Naive B cell (primary cell): ENCODE data around the gene CSNK1A1. TPM values are rescaled to one million over a fixed set of nuclear protein-coding genes. Genes with fewer than 3 reads are reported as not detected.
A peak's percentile ranks its signal among the peaks of the same experiment; 100 is the strongest.

Experiments
- ATAC-seq, 2 donors: fragments of 150-1000 bp; cut with Tn5 transposase; 2 replicates each; pipeline ENCODE4 v1.10.0; 2021; ENCODE audit warnings: low read depth in 2 of 2, mild to moderate bottlenecking in 2 of 2, moderate library complexity in 2 of 2
- DNase-seq: peaks from one replicate; pipeline ENCODE4 v3.0.0; 2022
- H3K27ac Mint-ChIP-seq, 6 donors: one replicate each; pipeline ENCODE4 v1.8.0; 2020 to 2022; ENCODE audit warnings: mild to moderate bottlenecking in 6 of 6, mixed read lengths in 6 of 6, moderate library complexity in 5 of 6, inconsistent platforms in 2 of 6
- H3K27me3 Mint-ChIP-seq, 3 donors: one replicate each; pipeline ENCODE4 v1.8.0; 2021 to 2022; ENCODE audit warnings: mixed read lengths in 3 of 3, mild to moderate bottlenecking in 1 of 3
- H3K36me3 Mint-ChIP-seq, 2 donors: one replicate each; pipeline ENCODE4 v1.8.0; 2020 to 2022; ENCODE audit warnings: mixed read lengths in 2 of 2, inconsistent platforms in 1 of 2, mild to moderate bottlenecking in 1 of 2
- H3K4me1 Mint-ChIP-seq, 3 donors: one replicate each; pipeline ENCODE4 v1.8.0; 2020 to 2022; ENCODE audit warnings: mixed read lengths in 3 of 3, inconsistent platforms in 1 of 3, mild to moderate bottlenecking in 1 of 3, moderate library complexity in 1 of 3
- H3K4me3 Mint-ChIP-seq, 8 donors: one replicate each; pipeline ENCODE4 v1.8.0; 2020 to 2022; ENCODE audit warnings: mild to moderate bottlenecking in 8 of 8, mixed read lengths in 8 of 8, moderate library complexity in 8 of 8, inconsistent platforms in 2 of 8
- H3K9me3 Mint-ChIP-seq, 7 donors: one replicate each; pipeline ENCODE4 v1.8.0; 2020 to 2022; ENCODE audit warnings: mixed read lengths in 7 of 7, mild to moderate bottlenecking in 5 of 7, inconsistent platforms in 2 of 7, moderate library complexity in 1 of 7
- polyA plus RNA-seq, 6 donors: library from polyadenylated mRNA; unstranded; fragments of 300-500 nt; fragmentation: Illumina TruSeq; gene quantifications; one replicate each; pipeline ENCODE4 v1.2.3, GENCODE V29; 2021; ENCODE audit warnings: low read depth in 6 of 6

The CSNK1A1 gene
- polyA plus RNA-seq, 6 donors from 2014 or later: 100 to 148 (median 129) TPM

GRCh38 chr5:149561848-149562247 is 10.6 kb upstream of the CSNK1A1 start:
- Mint-ChIP-seq H3K4me1 (no peaks in the 10 kb centered on the region), H3K27me3 (no peaks in the 10 kb centered on the region), H3K27ac (peak overlapping the region in 1 of 6 donors; percentile 57), H3K9me3 (no peaks in the 10 kb centered on the region), H3K36me3 (no peaks in the 10 kb centered on the region), H3K4me3 (no peak overlapping the region)
- no peak for DNase-seq
- ATAC-seq: no peak

- H3K4me1 Mint-ChIP-seq: no peaks in the 10 kb centered on the region
- no peak for ATAC-seq
- no peak overlapping the region for H3K27ac Mint-ChIP-seq
- no peaks in the 10 kb centered on the region for H3K27me3 Mint-ChIP-seq
- H3K9me3 Mint-ChIP-seq: no peaks in the 10 kb centered on the region
- no peak for DNase-seq
- H3K36me3 Mint-ChIP-seq: no peaks in the 10 kb centered on the region
- no peak overlapping the region for H3K4me3 Mint-ChIP-seq
Measured at GRCh38 chr5:149559706-149560105, 8.5 kb upstream of the CSNK1A1 start.

- Mint-ChIP-seq H3K36me3 (peaks cover 0 to 9% of the 10 kb centered on the region in 2 donors), H3K9me3 (no peaks in the 10 kb centered on the region), H3K4me3 (peak overlapping the region in 4 of 8 donors; percentile 9 to 64 (median 46)), H3K27me3 (no peaks in the 10 kb centered on the region), H3K27ac (peak overlapping the region in 1 of 6 donors; percentile 85), H3K4me1 (peaks cover 19 to 36% (median 23%) of the 10 kb centered on the region in 3 donors)
- ATAC-seq (no peak), DNase-seq (no peak)
Measured at GRCh38 chr5:149552553-149553160, 1.4 kb upstream of the CSNK1A1 start.

DNA sequence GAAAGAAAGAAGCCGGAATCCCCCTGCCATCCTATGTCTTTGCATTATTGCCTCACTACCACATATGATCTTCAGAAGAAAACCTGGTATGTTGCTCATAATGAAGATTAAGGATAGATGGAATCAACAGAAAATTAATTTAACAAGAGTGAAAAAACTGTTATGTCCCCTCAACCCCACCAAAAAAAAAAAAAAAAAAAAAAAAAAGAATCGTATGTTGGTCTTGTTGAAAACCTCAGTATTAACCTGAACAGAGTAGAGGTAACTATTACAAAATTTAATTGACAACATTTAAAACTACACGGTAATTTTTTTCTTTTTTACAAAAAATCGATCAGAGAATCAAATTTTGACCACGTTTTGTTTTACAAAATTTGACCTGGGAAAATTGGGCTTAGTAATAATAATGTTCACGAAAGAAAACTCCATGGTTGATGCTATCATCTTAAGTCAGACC is 827 bp upstream of the CSNK1A1 start:
- Mint-ChIP-seq H3K27ac (peak overlapping the region; percentile 98 to 99 (median 99)), H3K4me3 (peak overlapping the region; percentile 93 to 99 (median 96)), H3K27me3 (no peaks in the 10 kb centered on the region), H3K4me1 (peaks cover 21 to 40% (median 27%) of the 10 kb centered on the region in 3 donors), H3K9me3 (no peaks in the 10 kb centered on the region), H3K36me3 (peaks cover 0 to 9% of the 10 kb centered on the region in 2 donors)
- DNase-seq (no peak), ATAC-seq (no peak)

DNA sequence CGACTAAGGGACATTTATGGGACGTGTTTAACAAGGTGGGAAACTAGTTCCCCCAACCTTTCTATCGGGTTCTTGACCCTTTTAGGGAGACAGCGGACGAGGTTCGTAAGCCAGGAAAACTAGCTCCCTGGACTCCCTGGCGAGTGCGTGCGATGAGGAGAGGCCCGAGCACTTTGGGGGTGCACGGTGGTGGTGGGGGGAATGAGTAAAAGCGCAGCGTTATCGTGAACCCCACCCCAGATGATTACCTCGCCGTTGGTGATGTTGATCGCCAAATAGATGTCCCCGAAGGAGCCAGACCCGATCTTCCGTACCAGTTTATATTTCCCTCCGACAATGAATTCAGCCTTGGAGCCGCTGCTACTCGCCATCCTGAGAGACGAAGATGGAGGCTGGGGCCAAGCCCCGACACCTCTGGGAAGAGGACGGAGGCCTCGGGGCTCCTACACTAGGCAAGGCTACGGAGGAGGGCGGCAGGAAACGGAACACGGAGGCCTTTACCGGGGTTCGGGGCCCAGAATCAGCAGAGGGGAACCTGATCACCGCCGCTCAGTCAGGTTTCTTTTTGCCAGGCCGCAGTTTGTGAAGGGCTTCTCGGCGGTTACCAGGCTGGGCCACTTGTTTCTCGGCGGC is 529 bp downstream of the CSNK1A1 start:
- DNase-seq: no peak
- Mint-ChIP-seq H3K9me3 (no peaks in the 10 kb centered on the region), H3K27ac (peak overlapping the region; percentile 98 to 99 (median 99)), H3K4me1 (peaks cover 24 to 54% (median 39%) of the 10 kb centered on the region in 3 donors), H3K36me3 (peaks cover 0 to 12% of the 10 kb centered on the region in 2 donors), H3K27me3 (no peaks in the 10 kb centered on the region), H3K4me3 (peak overlapping the region; percentile 93 to 99 (median 96))
- ATAC-seq: no peak

GRCh38 chr5:149550268-149550583 is 1.0 kb downstream of the CSNK1A1 start:
- Mint-ChIP-seq H3K9me3 (no peaks in the 10 kb centered on the region), H3K27me3 (no peaks in the 10 kb centered on the region), H3K36me3 (peaks cover 0 to 15% of the 10 kb centered on the region in 2 donors), H3K27ac (peak overlapping the region; percentile 98 to 99 (median 99)), H3K4me1 (peaks cover 24 to 57% (median 39%) of the 10 kb centered on the region in 3 donors), H3K4me3 (peak overlapping the region; percentile 93 to 99 (median 96))
- ATAC-seq (no peak), DNase-seq (no peak)

DNA sequence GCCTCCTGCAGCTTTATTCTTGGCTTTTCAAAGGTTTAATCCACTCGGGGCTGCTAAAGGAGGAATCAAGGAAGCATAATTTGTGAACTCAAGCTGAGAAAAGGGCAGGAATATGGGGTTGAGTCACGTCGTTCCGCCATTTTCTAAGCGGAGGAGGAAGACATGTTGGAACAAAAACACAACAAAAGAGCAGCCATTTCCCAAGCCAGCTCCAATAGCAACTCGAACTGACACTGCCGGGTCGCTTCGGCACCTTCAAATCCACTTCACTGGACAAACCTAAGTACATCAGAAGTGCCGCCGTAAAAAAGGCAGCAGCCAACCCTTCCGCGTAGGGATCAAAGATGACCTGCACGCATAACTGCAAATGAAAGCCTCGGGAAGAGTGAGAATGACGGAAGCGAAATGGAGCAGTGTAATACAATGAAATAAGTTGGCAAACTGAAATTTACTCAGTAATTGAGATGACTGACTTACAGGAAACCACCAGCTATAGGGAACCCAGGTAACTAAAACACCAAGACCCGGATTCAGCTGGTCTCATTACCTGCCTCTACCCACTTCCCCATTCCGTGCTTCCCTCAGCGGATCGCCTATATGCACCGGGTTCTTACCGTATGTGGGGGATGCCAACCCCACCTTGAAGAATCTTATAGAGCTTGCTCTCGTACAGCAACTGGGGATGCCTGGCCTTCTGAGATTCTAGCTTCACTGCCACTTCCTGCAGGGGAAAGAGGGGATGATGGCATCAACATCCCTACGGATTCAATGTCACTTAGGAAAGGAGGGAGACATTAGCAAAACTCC is 1.6 kb downstream of the CSNK1A1 start:
- Mint-ChIP-seq H3K27me3 (no peaks in the 10 kb centered on the region), H3K36me3 (peaks cover 0 to 15% of the 10 kb centered on the region in 2 donors), H3K4me3 (peak overlapping the region; percentile 93 to 99 (median 96)), H3K4me1 (peaks cover 24 to 61% (median 39%) of the 10 kb centered on the region in 3 donors), H3K27ac (peak overlapping the region; percentile 98 to 99 (median 99)), H3K9me3 (no peaks in the 10 kb centered on the region)
- peak; percentile 73 for DNase-seq
- ATAC-seq: peak; percentile 53 to 58

GRCh38 chr5:149546974-149547373 is 4.3 kb downstream of the CSNK1A1 start:
- H3K4me1 Mint-ChIP-seq: peaks cover 32 to 72% (median 52%) of the 10 kb centered on the region in 3 donors
- H3K27me3 Mint-ChIP-seq: no peaks in the 10 kb centered on the region
- peak overlapping the region in 3 of 6 donors; percentile 72 to 75 (median 73) for H3K27ac Mint-ChIP-seq
- H3K4me3 Mint-ChIP-seq: peak overlapping the region in 3 of 8 donors; percentile 14 to 36 (median 32)
- H3K36me3 Mint-ChIP-seq: peaks cover 0 to 15% of the 10 kb centered on the region in 2 donors
- no peak for DNase-seq
- no peaks in the 10 kb centered on the region for H3K9me3 Mint-ChIP-seq
- no peak for ATAC-seq

DNA sequence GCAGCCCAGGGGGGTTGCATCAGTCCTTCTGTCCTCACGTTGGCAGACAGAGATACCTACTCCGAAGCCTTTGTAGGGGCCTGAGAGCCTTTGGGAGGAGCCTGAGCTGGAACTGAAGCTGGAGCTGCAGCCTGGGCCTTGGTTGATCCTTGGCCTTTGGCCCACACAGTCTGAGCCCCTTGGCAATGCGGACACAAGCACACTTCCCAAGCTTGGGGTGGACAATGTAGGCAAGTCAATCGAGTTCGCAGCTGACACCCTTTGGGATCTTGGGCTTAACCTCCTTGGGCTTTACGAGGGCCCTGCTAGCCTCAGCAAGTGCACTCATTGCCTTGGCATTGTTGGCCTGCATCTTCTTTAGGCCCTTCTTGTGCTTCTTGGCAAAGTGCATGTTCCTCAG is 5.9 kb downstream of the CSNK1A1 start:
- DNase-seq (no peak), ATAC-seq (no peak)
- Mint-ChIP-seq H3K4me1 (peaks cover 32 to 72% (median 49%) of the 10 kb centered on the region in 3 donors), H3K4me3 (peak overlapping the region in 1 of 8 donors; percentile 47), H3K9me3 (no peaks in the 10 kb centered on the region), H3K36me3 (peaks cover 0 to 15% of the 10 kb centered on the region in 2 donors), H3K27me3 (no peaks in the 10 kb centered on the region), H3K27ac (no peak overlapping the region)

DNA sequence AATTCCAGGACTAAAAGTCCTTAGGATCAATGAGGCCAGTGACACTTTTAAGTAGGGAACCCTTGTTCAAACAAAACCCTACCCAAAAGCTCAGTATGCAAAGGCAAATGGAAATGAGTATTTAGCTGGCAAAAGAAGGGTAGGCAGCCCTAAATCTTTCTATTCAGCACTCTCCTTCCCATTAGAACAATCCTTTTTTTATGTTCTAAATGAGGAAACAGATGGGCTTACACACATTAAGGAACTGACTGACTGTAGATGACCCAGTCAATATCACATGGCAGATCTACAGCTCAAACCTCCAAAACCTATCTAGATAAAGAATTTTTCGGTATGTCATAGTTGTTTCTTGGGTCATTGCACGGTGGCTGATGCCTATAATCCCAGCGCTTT is 7.2 kb downstream of the CSNK1A1 start:
- Mint-ChIP-seq H3K9me3 (no peaks in the 10 kb centered on the region), H3K36me3 (peaks cover 0 to 6% of the 10 kb centered on the region in 2 donors), H3K4me1 (peaks cover 22 to 70% (median 44%) of the 10 kb centered on the region in 3 donors), H3K4me3 (no peak overlapping the region), H3K27me3 (no peaks in the 10 kb centered on the region), H3K27ac (peak overlapping the region in 2 of 6 donors; percentile 53 to 62)
- ATAC-seq: no peak
- no peak for DNase-seq

- DNase-seq (no peak), ATAC-seq (no peak)
- peak overlapping the region in 1 of 8 donors; percentile 56 for H3K4me3 Mint-ChIP-seq
- no peaks in the 10 kb centered on the region for H3K9me3 Mint-ChIP-seq
- H3K4me1 Mint-ChIP-seq: peaks cover 20 to 65% (median 40%) of the 10 kb centered on the region in 3 donors
- peak overlapping the region in 2 of 6 donors; percentile 62 to 75 for H3K27ac Mint-ChIP-seq
- no peaks in the 10 kb centered on the region for H3K27me3 Mint-ChIP-seq
- peaks cover 0 to 5% of the 10 kb centered on the region in 2 donors for H3K36me3 Mint-ChIP-seq
Measured at GRCh38 chr5:149543361-149544027, 7.7 kb downstream of the CSNK1A1 start.

DNA sequence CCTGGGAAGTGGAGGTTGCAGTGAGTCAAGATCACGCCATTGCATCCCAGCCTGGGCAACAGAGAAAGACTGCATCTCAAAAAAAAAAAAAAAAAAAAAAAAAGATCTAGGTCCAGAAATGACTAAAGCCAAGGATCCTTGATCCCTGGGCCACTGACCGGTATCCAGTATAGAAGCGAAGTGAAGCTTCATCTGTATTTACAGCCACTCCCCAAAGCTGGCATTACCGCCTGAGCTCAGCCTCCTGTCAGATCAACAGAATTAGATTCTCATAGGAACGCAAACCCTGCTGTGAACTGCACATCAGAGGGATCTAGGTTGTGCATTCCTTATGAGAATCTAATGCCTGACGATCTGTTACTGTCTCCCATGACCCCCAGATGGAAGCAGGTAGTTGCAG is 9.3 kb downstream of the CSNK1A1 start:
- H3K4me3 Mint-ChIP-seq: no peak overlapping the region
- no peaks in the 10 kb centered on the region for H3K9me3 Mint-ChIP-seq
- no peak overlapping the region for H3K27ac Mint-ChIP-seq
- ATAC-seq: no peak
- no peak for DNase-seq
- H3K27me3 Mint-ChIP-seq: no peaks in the 10 kb centered on the region
- H3K4me1 Mint-ChIP-seq: peaks cover 15 to 64% (median 35%) of the 10 kb centered on the region in 3 donors
- H3K36me3 Mint-ChIP-seq: peaks cover 0 to 5% of the 10 kb centered on the region in 2 donors

GRCh38 chr5:149540089-149540488 is 11.2 kb downstream of the CSNK1A1 start:
- H3K4me3 Mint-ChIP-seq: no peak overlapping the region
- H3K9me3 Mint-ChIP-seq: peaks cover 0 to under 1% (median 0%) of the 10 kb centered on the region in 7 donors
- ATAC-seq: no peak
- H3K36me3 Mint-ChIP-seq: no peaks in the 10 kb centered on the region
- peaks cover 24 to 64% (median 37%) of the 10 kb centered on the region in 3 donors for H3K4me1 Mint-ChIP-seq
- peak overlapping the region in 2 of 6 donors; percentile 6 to 39 for H3K27ac Mint-ChIP-seq
- no peak for DNase-seq
- no peaks in the 10 kb centered on the region for H3K27me3 Mint-ChIP-seq
